Measurements from ENCODE around the gene SLC6A6.

DNA sequence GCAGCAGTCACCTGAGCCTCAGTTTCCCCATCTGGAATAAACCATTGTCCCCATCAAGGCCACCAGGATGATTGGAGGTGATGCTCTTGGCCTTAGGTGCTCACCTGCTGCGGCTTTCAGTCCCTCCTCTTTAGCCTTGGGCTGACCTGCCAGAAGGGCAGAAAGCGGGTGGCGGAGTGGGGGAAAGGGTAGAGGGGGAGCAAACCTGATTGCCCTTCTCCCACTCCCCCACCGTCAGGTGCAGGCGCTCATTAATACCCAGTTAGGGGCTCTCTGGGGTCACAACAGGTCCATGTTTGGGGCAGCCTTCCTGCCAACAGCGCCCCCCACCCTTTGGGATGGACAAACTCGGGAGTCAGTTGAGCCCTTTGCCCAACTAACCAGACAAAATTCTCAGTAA lies 87.2 kb downstream of the SLC6A6 start:
- no peak for TF ChIP-seq CTCF (IDR thresholded peaks at IDR 0.05)
- TF ChIP-seq POLR2AphosphoS5 (IDR thresholded peaks at IDR 0.05): no peak
